ENCODE data around the gene RNF38. TPM values are rescaled to one million over a fixed set of nuclear protein-coding genes. Genes with fewer than 3 reads are reported as not detected.

RNF38 gene
- total RNA-seq, 1 donor from 2014 or later, result 16.1 TPM

GRCh38 chr9:36442710-36443109 lies 42.6 kb upstream of the RNF38 start:
- no peaks in the 10 kb centered on the region for H3K4me1 ChIP-seq
- H3K4me3 ChIP-seq, result no peak overlapping the region
- H3K27ac ChIP-seq, result no peak overlapping the region
- no peaks in the 10 kb centered on the region for H3K36me3 ChIP-seq
- no peak for DNase-seq (ENCODE audit: low spot score in 2 of 2)
- H3K9me3 ChIP-seq, result no peaks in the 10 kb centered on the region
- intact Hi-C loops (cut with DNase I), result no loop called here
- H3K27me3 ChIP-seq, result no peaks in the 10 kb centered on the region
- TF ChIP-seq, protein P1, sequence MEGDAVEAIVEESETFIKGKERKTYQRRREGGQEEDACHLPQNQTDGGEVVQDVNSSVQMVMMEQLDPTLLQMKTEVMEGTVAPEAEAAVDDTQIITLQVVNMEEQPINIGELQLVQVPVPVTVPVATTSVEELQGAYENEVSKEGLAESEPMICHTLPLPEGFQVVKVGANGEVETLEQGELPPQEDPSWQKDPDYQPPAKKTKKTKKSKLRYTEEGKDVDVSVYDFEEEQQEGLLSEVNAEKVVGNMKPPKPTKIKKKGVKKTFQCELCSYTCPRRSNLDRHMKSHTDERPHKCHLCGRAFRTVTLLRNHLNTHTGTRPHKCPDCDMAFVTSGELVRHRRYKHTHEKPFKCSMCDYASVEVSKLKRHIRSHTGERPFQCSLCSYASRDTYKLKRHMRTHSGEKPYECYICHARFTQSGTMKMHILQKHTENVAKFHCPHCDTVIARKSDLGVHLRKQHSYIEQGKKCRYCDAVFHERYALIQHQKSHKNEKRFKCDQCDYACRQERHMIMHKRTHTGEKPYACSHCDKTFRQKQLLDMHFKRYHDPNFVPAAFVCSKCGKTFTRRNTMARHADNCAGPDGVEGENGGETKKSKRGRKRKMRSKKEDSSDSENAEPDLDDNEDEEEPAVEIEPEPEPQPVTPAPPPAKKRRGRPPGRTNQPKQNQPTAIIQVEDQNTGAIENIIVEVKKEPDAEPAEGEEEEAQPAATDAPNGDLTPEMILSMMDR (IDR thresholded peaks at IDR 0.05), result no peak

GRCh38 chr9:36441966-36442365 lies 41.9 kb upstream of the RNF38 start:
- TF ChIP-seq, protein P1 (IDR thresholded peaks at IDR 0.05), result no peak
- intact Hi-C loops (cut with DNase I), result no loop called here
- H3K27me3 ChIP-seq, result no peaks in the 10 kb centered on the region
- no peak overlapping the region for H3K27ac ChIP-seq
- H3K36me3 ChIP-seq, result no peaks in the 10 kb centered on the region
- DNase-seq (ENCODE audit: low spot score in 2 of 2), result no peak
- no peaks in the 10 kb centered on the region for H3K4me1 ChIP-seq
- H3K9me3 ChIP-seq, result no peaks in the 10 kb centered on the region
- no peak overlapping the region for H3K4me3 ChIP-seq

GRCh38 chr9:36438536-36439236 lies 38.6 kb upstream of the RNF38 start:
- no peak for DNase-seq (ENCODE audit: low spot score in 2 of 2)
- Histone ChIP-seq H3K4me1 (no peaks in the 10 kb centered on the region), H3K27ac (no peak overlapping the region), H3K36me3 (no peaks in the 10 kb centered on the region), H3K4me3 (no peak overlapping the region), H3K27me3 (no peaks in the 10 kb centered on the region), H3K9me3 (no peaks in the 10 kb centered on the region)
- TF ChIP-seq, protein P1 (IDR thresholded peaks at IDR 0.05), result no peak
- intact Hi-C loops (cut with DNase I), result no loop called here

GRCh38 chr9:36437790-36438189 lies 37.7 kb upstream of the RNF38 start:
- TF ChIP-seq, protein P1 (IDR thresholded peaks at IDR 0.05), result no peak
- H3K4me1 ChIP-seq, result no peaks in the 10 kb centered on the region
- DNase-seq (ENCODE audit: low spot score in 2 of 2), result no peak
- H3K27ac ChIP-seq, result no peak overlapping the region
- no peak overlapping the region for H3K4me3 ChIP-seq
- intact Hi-C loops (cut with DNase I), result no loop called here
- H3K27me3 ChIP-seq, result no peaks in the 10 kb centered on the region
- no peaks in the 10 kb centered on the region for H3K36me3 ChIP-seq
- H3K9me3 ChIP-seq, result no peaks in the 10 kb centered on the region

- no peaks in the 10 kb centered on the region for H3K36me3 ChIP-seq
- TF ChIP-seq, protein P1 (IDR thresholded peaks at IDR 0.05), result no peak
- H3K27ac ChIP-seq, result no peak overlapping the region
- H3K4me1 ChIP-seq, result no peaks in the 10 kb centered on the region
- H3K4me3 ChIP-seq, result no peak overlapping the region
- intact Hi-C loops (cut with DNase I), result no loop called here
- H3K27me3 ChIP-seq, result no peaks in the 10 kb centered on the region
- no peaks in the 10 kb centered on the region for H3K9me3 ChIP-seq
- DNase-seq (ENCODE audit: low spot score in 2 of 2), result no peak
These were observed 36.8 kb upstream of the RNF38 start for GRCh38 chr9:36436909-36437308.

- H3K9me3 ChIP-seq, result no peaks in the 10 kb centered on the region
- intact Hi-C loops (cut with DNase I), result no loop called here
- TF ChIP-seq, protein P1 (IDR thresholded peaks at IDR 0.05), result no peak
- no peaks in the 10 kb centered on the region for H3K27me3 ChIP-seq
- H3K36me3 ChIP-seq, result peaks cover 0 to 3% of the 10 kb centered on the region in 2 donors
- DNase-seq (ENCODE audit: low spot score in 2 of 2), result no peak
- no peak overlapping the region for H3K27ac ChIP-seq
- H3K4me3 ChIP-seq, result no peak overlapping the region
- no peaks in the 10 kb centered on the region for H3K4me1 ChIP-seq
These were observed 33.3 kb upstream of the RNF38 start for GRCh38 chr9:36433386-36433785.
